Ishikawa (cell line): Measurements from ENCODE around the gene LCLAT1.

ENCODE experiments used
- CEBPB ChIP-seq: IDR thresholded peaks from 2 replicates; pipeline ENCODE4 v1.6.1; 2012
- CREB1 ChIP-seq: IDR thresholded peaks from 2 replicates; pipeline ENCODE4 v1.6.1; 2012; ENCODE audit warnings: low read depth
- EGR1 ChIP-seq: IDR thresholded peaks from 2 replicates; pipeline ENCODE4 v1.6.1; 2012
- EP300 ChIP-seq: IDR thresholded peaks from 2 replicates; pipeline ENCODE4 v1.6.1; 2012; ENCODE audit warnings: borderline replicate concordance
- FOXM1 ChIP-seq: IDR thresholded peaks from 2 replicates; pipeline ENCODE4 v1.6.1; 2012; ENCODE audit warnings: low read depth, borderline replicate concordance
- MAX ChIP-seq: IDR thresholded peaks from 2 replicates; pipeline ENCODE4 v1.6.1; 2012
- NFIC ChIP-seq: IDR thresholded peaks from 2 replicates; pipeline ENCODE4 v1.6.1; 2012
- RAD21 ChIP-seq: IDR thresholded peaks from 2 replicates; pipeline ENCODE4 v1.6.1; 2012; ENCODE audit warnings: low read depth
- REST ChIP-seq: IDR thresholded peaks from 2 replicates; pipeline ENCODE4 v1.6.1; 2012; ENCODE audit warnings: low read depth, mild to moderate bottlenecking
- TAF1 ChIP-seq: IDR thresholded peaks from 2 replicates; pipeline ENCODE4 v1.6.1; 2012; ENCODE audit warnings: low read depth, mild to moderate bottlenecking
- TCF12 ChIP-seq: IDR thresholded peaks from 2 replicates; pipeline ENCODE4 v1.6.1; 2012; ENCODE audit warnings: low read depth
- TEAD4 ChIP-seq: IDR thresholded peaks from 2 replicates; pipeline ENCODE4 v1.6.1; 2012
- USF1 ChIP-seq: IDR thresholded peaks from 2 replicates; pipeline ENCODE4 v1.6.1; 2012
- YY1 ChIP-seq: IDR thresholded peaks from 2 replicates; pipeline ENCODE4 v1.6.1; 2012; ENCODE audit warnings: low read depth
- ZBTB7A ChIP-seq: IDR thresholded peaks from 2 replicates; pipeline ENCODE4 v1.6.1; 2012; ENCODE audit warnings: low read depth

LCLAT1 gene

GRCh38 chr2:30466216-30466615, 19.2 kb downstream of the LCLAT1 start:
- TF ChIP-seq RAD21 = no peak
- no peak for TF ChIP-seq EP300
- no peak for TF ChIP-seq NFIC
- TF ChIP-seq YY1 = no peak

- TF ChIP-seq USF1 (no peak), YY1 (no peak), TAF1 (no peak), REST (no peak), CREB1 (no peak), NFIC (no peak), TEAD4 (no peak), CEBPB (no peak), MAX (no peak), RAD21 (no peak), EGR1 (no peak), FOXM1 (no peak), TCF12 (no peak), EP300 (no peak)
Observed at GRCh38 chr2:30470426-30470825, 23.4 kb downstream of the LCLAT1 start.

- TF ChIP-seq FOXM1 (no peak), ZBTB7A (no peak), CEBPB (no peak), EGR1 (no peak), TEAD4 (no peak), YY1 (no peak), MAX (no peak), USF1 (no peak), REST (no peak), CREB1 (no peak), NFIC (no peak), TAF1 (no peak), EP300 (no peak), TCF12 (no peak), RAD21 (no peak)
Observed at GRCh38 chr2:30472326-30472725, 25.3 kb downstream of the LCLAT1 start.

- TF ChIP-seq RAD21 (no peak), MAX (no peak), ZBTB7A (no peak), TCF12 (no peak), CREB1 (no peak), TAF1 (no peak), REST (no peak), EP300 (no peak), FOXM1 (no peak), YY1 (no peak), NFIC (no peak), EGR1 (no peak), TEAD4 (no peak), USF1 (no peak), CEBPB (no peak)
Observed at GRCh38 chr2:30475542-30475941, 28.5 kb downstream of the LCLAT1 start.

GRCh38 chr2:30476636-30477035, 29.6 kb downstream of the LCLAT1 start:
- TF ChIP-seq YY1 (no peak), EP300 (no peak), TEAD4 (no peak), USF1 (no peak), TAF1 (no peak), NFIC (no peak)
